HG03097 (cell line): ENCODE results near the gene CBFA2T3.
"Not testable (repeated sequence)": the region's sequence is repeated elsewhere in the genome, so short reads cannot be mapped to it uniquely, and the experiment has no call there.

ENCODE experiments used
- ATAC-seq: cut with Tn5 transposase; IDR thresholded peaks from one replicate; pipeline ENCODE4 v1.9.1; 2021; ENCODE audit not compliant: unreplicated experiment, low FRiP score

Gene CBFA2T3

DNA sequence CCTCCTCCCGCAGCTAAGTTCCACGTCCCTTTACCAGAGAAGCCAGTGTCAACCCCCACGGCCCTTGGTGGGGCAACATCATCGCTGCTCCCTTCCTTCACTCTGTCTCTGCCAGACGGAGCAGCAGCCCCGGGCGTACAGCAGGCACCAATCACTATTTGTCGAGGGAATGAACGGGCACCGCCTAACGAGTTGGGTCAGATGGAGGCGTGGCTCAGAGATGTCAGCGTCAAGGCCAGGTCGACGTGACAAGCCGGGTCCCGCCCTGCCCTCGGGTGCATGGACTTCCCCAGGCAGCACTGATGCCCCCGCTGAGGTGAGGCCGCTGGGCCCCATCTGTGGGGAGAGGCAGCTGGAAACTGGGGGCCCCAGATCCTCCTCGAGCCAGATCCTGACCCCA is 50.0 kb downstream of the CBFA2T3 start:
- no peak for ATAC-seq

DNA sequence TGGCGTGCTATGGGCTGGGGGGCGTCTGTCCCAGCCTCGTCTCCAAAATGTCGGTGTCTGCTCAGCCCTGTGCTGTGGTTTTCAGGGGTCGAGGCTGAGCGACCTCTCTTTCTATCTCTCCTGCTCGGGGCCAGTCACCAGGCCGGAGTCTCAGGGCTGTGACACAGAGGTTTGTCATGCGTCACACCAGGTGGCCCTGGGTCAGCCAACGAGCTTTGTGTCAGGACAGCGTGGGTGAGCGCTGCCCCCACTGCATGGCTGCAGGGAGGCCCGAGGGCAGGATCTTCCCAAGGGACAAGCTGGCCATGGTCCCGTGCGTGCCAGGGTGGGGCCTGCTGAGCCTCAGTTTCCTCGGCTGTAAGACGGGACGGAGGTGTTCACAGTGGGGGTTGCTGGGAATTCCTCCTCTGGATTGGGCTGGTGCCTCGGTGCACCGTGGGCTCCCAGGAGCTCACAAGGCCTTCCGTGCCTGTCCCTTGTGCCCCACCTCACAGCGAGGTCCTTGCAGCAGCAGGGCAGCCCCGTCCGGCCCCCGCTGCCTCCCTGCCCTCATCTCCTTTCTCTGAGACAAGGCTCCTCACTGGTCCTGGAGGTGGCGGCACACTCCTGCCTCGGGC is 50.5 kb downstream of the CBFA2T3 start:
- ATAC-seq = no peak

DNA sequence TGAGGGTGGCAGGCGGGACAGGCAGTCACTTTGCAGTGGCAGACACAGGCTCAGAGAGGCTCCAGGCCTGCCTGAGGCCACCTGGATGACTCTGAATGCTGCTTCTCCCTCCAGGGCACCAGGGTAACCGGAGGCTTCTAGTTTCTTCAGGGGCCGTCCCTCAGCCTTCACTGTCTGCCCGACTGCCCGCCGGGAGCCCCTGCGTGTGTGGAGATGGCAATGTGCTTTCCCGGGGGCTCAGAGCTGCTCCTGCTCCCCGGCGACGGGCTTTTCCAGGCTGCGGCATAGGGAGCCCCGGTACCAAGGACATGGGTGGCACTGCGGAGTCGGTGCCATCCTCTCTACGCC is 51.5 kb downstream of the CBFA2T3 start:
- ATAC-seq = no peak

DNA sequence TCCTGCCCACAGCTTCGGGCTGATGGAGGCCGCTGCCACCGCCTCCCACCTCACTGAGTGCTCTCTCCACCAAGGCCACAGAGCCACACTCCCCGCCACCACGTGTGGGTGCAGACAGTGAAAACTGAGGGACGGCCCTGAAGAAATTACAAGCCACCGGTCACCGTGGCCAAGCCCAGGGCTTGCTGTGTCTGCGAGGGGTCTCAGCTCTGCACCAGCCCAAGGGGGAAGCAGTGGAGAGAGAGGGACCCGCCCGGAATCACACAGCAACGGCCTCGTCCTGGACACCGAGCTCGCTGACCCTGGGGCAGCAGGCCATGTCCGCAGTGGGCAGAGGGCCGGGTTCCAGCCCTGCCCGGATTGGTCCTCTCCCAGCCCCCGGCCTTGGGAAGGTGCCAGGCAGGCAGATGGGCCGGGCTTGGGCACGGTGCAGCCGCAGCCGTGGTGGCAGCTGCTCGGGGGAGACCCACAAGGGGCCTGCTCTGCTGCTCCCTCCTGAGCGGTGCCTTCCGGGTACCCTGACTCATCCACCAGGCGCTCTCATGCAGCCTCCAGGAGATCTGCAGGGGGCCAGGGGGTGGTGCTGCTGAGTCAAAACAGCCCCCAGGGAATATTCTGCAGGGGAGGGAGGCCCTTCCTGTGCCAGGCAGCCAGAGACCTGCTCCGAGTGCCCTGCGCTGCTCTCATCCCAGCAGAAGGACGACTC is 52.0 kb downstream of the CBFA2T3 start:
- peak; percentile 52 for ATAC-seq

DNA sequence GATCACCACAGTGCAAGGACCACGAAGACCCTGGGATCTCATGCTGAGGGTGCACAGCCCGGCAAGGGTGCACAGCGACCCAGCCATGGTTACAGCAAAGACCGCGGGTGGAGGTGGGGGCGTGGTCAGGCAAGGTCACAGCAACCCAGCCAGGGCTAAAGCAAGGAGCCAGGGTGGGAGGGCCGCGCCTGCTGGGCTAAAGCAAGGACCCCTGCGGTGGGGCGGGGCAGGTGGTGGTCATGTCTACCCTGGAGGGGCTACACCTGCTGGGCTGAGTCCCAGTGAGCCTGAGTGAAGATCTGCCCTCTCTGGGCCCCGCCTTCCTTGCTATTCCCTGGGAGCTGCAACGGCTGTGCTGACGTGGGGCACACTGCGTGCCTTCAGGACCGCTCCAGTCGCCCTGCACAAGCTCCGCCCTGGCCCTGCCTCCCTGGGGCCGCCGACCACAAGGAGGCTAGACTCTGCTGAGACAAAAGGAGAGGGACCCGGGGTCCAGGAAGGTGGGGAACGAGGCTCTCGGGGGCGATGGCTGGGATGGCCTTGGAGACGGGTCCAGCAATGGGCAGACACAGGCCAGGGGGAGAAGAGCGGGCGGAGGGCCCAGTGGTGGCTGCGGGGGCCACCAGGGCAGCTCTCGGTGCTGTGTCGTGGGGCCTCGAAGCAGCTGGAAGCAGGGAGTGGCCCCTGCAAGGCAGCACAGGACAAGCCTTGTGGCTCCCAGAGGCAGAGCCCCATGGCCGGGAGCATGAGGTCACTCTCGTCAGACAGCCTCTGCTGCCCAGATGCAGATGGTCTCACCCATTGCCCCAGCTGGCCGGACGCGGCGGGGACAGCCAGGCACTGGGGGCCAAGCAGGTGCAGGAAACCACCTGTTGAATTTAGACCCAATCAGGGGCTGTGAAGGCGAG is 52.8 kb downstream of the CBFA2T3 start:
- ATAC-seq = no peak

DNA sequence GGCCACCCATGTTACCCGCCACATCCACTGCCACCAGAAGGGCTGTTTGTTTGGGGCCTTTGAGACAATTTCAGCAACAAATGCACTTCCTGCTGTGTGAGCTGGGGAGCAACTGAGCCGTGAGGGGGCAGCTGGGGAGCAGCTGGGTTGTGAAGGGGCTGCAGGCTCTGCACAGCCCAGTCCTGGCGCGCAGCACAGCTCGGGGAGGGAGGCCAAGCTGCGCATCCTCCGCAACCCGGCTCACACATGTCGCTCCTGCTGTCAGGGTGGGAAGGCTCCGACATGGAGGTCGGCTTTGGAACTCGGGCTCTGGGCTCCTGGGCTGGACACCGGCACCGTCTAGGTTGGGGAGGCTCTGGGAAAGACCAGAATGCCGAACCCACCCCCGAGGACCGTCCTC is 53.6 kb downstream of the CBFA2T3 start:
- ATAC-seq = no peak

DNA sequence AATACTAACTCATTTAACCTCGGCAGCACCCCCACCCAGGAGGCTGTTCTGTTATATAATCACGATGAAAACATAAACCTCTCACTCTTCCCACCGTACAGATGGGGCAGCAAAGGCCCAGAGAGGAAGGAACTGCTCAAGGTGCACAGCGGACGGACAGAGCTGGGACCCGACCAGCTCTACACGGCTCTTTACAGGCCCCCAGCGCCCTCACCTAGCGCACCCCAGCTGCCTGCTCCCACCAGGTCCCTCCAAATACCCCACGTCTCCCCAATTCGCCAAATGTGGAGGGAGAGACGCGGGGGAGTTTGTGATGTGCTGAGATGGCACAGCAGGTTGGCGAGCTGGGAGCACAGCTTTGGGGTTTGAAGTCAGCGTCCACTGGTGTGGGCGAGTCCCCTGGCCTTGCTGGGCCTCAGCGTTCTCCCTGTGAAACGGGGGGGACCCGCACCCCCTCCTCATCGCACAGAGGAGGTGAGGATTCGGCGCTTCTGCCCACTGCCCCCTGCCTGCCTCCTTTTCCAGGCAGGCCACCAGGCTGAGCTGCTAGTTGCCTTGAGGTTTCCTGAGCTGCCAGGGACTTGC is 54.1 kb downstream of the CBFA2T3 start:
- ATAC-seq = no peak

DNA sequence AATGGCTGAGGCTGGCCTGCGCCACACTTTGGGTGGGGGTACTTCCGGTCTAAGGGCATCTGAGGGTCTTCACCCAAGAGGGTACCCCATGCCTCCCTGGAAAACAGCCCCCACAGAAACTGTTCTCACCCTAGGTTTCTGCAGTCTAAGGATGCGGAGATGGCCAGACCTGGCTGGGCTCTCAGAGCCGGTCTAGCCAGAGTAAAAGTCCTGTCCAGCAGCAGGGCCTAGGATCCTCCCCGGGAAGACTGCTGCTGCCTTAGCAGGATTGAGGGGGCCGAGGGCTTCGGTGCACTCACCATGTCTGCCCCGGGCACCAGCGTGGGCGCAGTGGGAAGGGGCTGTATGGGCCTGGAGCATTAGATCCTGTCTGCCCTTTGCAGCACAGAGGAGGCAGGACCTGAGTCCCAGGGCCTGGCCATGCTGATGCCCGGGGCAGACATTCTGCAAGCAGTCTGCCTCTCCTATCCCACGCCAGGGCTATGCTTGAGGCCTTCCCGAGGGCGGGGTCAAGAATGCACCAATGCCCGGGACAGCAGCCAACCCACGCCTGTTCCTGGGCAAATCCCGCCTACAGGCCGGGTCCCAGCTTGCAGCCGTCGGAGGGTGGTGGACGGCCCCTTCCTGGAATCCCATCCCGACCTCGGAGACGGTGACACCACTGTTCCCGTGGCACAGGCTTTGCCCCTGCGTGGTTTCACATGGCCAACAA is 54.7 kb downstream of the CBFA2T3 start:
- no peak for ATAC-seq

DNA sequence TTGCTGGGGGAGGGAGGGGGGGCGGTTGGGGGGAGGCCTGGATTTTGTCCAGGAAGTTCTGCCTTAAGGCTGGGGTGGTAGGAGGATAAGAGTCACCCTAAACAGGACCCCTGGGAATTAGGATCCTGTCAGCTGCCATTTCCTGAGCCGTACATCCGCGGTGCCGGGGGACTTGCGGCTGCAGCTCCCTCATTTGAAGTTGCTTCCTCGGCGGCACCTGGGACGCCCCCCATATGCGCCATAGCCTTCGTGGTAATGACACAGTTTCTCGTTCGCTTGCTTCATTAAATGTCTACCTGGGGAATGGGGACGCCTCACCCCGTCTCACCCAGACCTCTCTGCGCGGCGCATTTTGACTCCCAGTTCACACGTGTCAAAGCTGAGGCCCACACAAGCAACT is 55.4 kb downstream of the CBFA2T3 start:
- ATAC-seq = no peak

DNA sequence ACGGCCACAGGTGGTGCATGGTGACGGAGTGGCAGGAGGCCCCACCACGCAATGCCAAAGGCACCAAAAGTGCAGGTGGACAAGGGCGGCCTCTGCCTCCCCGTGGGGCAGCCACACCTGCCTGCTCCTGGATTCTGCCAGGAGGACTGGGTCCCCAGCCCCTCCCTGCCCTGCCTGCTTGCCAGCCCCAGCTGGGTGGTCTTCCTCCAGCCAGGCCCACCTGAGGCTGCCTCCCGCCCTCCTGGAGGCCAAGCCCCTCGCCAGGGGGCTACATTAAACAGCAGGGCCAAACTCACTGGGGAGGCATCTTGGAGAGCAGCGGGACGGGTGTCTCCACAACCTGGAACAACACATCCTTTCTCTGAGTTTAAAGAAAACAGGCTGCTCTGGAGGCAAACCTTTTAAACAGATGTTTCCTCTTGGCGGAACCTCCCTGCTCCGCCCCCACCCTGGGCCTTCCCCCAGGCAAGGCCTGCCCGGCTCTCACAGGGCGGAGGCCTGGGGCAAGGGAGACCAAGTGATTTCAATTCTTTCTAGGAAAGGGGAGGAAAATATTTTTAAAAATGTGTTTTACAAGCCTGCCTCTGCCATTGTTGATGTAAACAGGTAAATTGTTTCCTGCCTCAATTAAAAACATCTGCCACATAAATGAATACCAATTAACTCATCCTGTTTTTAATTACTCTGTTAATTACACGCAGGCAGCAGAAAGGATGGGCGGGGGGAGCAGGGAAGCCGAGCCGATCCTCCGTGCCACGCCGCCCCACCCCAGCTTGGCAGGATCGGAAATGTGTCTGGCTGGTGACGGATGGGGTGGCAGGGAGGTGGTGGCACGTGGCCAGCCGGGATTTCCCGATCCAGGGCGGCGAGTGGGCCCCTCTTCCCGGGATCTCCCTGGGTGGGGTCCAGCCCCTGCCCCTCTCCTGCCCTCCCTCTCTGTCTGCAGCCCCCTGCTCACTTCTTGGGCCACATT is 56.1 kb downstream of the CBFA2T3 start:
- no peak for ATAC-seq

DNA sequence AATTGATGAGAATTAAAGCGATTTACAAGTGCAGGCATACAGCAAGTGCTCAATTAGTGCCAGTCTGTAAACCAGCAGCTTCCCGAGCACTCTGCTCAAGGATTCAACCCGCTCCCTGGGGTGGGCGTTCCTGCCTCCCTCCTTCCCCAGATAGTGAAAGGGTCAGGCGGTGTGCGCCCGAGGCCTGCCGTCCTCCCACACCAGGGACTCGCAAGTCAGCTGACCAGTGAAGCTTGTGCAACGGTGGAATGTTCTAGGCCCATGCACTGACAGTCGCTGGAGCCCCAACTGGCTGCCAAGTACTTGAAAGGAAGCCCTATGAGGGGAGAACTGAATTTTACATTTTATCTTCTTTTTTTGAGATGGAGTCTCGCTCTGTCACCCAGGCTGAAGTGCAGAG is 57.1 kb downstream of the CBFA2T3 start:
- no peak for ATAC-seq

DNA sequence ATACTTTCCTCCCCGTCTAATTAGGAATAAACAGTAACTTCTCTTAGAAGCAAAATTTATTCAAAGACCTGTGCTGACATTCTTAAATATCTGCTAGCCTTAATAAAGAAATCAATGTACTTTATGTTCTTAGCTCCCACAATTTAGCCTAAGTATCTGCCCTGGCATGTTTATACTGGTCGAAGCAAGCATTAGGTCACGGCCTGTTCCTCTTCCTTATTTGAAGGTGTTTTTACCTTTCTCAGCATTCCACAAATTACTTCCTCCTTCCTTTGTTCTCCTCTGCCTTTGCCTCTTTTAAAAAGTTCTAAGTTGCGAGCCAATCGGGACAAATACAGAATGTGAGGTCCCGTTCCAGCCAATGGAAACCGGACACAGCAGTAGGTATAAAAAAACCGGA is 58.1 kb downstream of the CBFA2T3 start:
- not testable (repeated sequence) for ATAC-seq

DNA sequence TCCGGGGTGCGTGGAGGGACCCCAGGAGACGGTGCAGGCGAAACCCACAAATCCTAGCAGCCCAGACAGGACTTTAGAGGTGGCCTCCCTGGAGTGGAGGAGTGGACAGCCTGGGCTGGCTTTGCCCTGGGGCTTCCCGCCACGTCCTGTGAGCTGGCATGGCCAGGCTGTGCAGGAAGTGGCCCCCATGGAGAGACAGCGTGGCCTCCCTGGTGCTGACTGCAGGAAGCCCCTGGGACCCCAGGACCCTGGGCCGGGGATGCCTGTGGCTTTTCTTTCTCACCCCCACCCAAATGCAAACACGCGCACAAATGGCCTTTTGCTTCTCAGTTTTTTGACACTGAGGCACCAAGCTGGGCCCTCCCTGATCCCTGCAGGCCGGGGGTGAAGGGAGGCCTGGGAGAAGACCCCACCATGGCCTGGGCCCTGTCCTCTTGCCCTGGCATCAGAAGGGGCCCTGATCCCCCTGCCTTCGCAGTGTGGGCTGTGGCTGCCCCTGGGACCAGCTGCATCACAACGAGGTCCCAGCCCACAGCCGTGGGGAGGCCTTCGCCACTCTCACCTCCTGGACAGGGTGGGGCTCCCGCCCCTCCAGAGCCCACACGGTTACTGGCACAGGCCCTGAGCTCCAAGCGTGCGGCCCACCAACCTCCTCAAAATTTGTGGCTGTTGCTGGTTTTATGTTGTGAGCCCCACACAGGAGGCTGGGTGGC is 58.9 kb downstream of the CBFA2T3 start:
- ATAC-seq = no peak

DNA sequence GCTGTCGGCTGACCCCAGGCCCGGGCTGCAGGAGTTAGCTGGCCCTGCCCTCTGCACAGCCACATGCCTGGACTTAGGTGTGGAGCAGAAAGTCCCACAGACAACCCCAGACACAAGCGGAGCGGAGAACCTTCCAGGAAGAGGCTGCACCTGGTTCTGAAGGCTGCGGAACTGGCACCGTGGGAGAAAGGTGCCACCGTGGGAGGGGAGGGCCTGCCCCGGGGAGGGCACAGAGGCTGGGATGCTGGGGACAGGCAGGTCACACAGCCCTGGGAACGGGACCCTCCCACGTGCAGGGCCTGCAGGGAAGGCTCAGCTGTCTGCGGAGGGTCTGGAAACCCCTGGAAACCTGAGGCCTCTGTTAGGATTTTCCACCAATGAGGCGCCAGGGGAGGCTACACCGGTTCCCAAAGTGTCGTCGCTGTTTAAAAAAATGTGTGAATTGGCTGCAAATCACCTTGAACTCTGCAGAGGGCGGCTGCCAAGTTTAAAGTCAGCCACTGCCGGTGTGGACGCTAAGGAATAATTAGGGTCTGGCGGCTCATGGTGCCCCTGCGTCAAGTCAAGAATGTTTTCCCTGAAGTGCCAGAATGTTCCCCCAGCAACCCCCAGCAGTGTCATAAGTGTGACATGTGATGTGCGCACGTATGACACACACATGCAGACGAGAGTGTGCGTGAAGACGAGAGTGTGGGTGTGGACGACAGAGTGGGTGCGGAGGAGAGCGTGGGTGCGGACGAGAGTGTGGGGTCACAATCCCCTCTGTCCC is 59.7 kb downstream of the CBFA2T3 start:
- no peak for ATAC-seq

DNA sequence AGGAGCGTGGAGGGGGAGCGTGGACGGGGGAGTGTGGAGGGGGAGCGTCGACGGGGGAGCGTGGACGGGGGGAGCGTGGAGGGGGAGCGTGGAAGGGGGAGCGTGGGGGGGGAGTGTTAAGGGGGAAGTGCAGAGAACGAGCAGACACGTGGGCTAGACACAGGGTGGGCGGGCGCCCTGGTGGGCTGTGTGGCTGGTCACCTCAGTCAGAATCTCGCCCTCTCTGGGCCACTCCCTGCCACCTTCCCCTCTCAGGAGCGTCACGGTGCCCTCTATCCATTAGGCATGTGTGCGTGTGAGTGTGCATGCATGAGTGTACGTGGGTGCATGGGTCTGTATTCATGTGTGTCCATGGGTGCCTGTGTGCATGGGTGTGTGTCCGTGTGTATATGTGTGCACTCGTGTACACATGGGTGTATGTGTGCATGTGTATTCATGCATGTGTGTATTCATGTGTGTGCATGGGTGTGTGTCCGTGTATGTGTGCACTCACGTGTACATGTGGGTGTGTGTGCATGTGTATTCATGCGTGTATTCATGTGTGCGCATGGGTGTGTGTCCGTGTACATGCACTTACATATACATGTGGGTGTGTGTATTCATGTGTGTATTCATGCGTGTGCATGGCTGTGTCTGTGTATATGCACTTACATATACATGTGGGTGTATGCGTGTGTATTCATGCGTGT is 61.2 kb downstream of the CBFA2T3 start:
- ATAC-seq = no peak

DNA sequence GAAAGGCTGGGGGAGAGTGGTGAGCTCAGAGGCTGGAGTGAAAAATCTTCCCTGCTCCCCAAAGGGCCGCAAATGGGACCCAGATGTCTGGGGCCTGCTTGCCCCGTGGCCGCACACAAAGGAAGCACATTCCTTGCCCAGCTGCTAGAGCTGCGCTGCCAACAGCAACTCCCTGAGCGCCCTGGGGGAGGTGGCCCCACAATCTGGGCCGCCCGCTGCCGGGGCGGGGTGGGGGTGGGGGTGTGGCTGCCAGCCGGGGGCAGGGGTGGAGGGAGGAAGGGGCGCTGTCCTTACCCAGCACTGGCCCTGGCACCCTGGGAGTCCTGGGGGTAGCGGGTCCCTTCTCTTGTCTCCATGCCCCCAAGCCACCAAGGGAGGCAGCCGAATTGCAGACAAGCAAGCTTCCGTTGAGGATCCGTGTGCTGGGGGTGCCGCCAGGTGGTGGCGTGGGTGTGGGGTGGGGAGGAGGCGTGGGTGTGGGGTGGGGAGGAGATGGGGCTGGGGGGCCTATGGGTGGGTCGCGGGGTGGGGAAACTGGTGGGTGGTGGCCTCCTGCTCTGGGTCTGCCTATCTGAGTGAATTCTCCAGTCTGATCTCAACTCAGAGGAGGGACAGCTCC is 62.1 kb downstream of the CBFA2T3 start:
- ATAC-seq = no peak

DNA sequence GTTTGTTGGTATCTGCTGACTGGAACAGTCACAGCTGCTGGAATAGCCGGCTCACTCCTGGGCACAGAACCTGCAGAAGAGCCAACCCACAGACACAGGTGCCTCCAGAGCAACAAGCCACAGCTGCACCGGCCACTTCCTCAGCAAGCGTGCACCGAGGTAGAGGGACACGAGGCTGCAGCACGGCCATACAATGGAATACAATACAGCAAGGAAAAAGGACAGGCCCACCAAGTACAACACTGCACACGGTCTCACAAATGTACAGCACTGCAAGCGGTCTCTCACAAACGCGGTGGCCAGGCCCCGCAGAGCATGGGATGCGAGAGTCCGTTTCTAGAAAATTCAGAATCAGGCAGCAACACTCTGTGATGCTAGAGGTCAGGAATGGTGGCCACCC is 63.1 kb downstream of the CBFA2T3 start:
- no peak for ATAC-seq
